Activated CD4-positive, alpha-beta memory T cell treated with anti-CD3 and anti-CD28 coated beads, Interleukin-2, amount 10 ng/mL, durations not matched to agents 7 days and 5 days (primary cell): ENCODE results near the gene DIDO1. TPM values are rescaled to one million over a fixed set of nuclear protein-coding genes. Genes with fewer than 3 reads are reported as not detected.
"Not testable (repeated sequence)": the region's sequence is repeated elsewhere in the genome, so short reads cannot be mapped to it uniquely, and the experiment has no call there.

ENCODE experiments used
- CTCF ChIA-PET: fragments of 350-600 bp; sonication (Branson Sonifier 250); formaldehyde crosslinking; loops from one replicate; lab custom pipeline; 2021; ENCODE audit warnings: antibody characterized with exemption, inconsistent platforms; lab: Charles Lee
- POLR2A ChIA-PET: fragments of 350-600 bp; sonication (Branson Sonifier 250); formaldehyde crosslinking; loops from one replicate; lab custom pipeline; 2021; ENCODE audit warnings: antibody characterized with exemption; lab: Charles Lee
- DNase-seq: peaks from one replicate; pipeline ENCODE4 v3.0.0-alpha.2; 2020
- H3K27ac Mint-ChIP-seq: one replicate; pipeline ENCODE4 v1.8.0; 2021; ENCODE audit warnings: mild to moderate bottlenecking, mixed read lengths
- H3K27me3 Mint-ChIP-seq: one replicate; pipeline ENCODE4 v1.8.0; 2021; ENCODE audit warnings: mixed read lengths
- H3K36me3 Mint-ChIP-seq: one replicate; pipeline ENCODE4 v1.8.0; 2021; ENCODE audit warnings: low read depth, mixed read lengths
- H3K4me1 Mint-ChIP-seq: one replicate; pipeline ENCODE4 v1.8.0; 2021; ENCODE audit warnings: mixed read lengths
- H3K4me3 Mint-ChIP-seq: one replicate; pipeline ENCODE4 v1.8.0; 2021; ENCODE audit warnings: mild to moderate bottlenecking, mixed read lengths
- H3K9me3 Mint-ChIP-seq: one replicate; pipeline ENCODE4 v1.8.0; 2021; ENCODE audit warnings: mixed read lengths
- total RNA-seq, 2 experiments: library from RNA; stranded (reverse); gene quantifications; one replicate each; pipeline ENCODE4 v1.2.3, GENCODE V29; 2021

Gene DIDO1
- total RNA-seq, 2 experiments from 2014 or later: 62.2 to 66.2 TPM

DNA sequence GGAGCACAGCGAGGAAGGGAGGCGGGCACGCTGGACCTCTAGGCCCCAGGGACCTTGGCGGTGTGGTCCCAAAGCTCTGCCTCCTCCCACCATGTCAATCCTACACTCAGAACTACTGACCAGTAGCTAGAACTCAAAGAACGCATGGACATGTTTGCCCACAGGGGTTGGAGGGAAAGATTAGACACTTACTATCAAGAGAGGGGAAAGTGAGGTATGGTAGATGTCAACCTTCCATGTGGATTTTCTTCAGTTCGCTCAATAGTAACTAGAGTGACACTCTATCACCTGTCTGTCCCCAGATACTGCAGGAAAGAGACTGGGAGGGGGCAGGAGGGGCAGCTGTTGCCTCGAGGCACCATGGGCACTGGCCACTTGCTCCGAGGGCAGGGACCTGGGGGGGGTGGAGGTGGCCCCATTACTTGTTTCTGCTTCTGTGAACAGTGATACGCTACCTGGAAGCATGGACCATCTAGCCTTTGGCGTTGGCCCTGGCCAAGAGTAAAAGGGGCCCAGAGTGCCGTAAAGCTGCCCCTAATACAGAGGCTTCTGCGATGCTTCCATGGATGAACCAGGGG is 912 bp upstream of the DIDO1 start:
- peak overlapping the region; percentile 94 for H3K27ac Mint-ChIP-seq
- H3K9me3 Mint-ChIP-seq: no peaks in the 10 kb centered on the region
- H3K4me1 Mint-ChIP-seq: peaks cover 77% of the 10 kb centered on the region
- ChIA-PET CTCF (interaction anchor here (0.6 to 2.0 kb wide), 6 partner anchors 9 to 975 kb away, joined by 3 to 16 read pairs (median 4); partner anchors contain the start of gene GID8), POLR2A (interaction anchor here (0.7 to 13.7 kb wide), 9 partner anchors 9 to 541 kb away, joined by 3 to 230 read pairs (median 5); partner anchors contain the start of genes GID8 and RPS21)
- H3K36me3 Mint-ChIP-seq: peaks cover 26% of the 10 kb centered on the region
- H3K4me3 Mint-ChIP-seq: peak overlapping the region; percentile 96
- no peak for DNase-seq
- no peaks in the 10 kb centered on the region for H3K27me3 Mint-ChIP-seq

DNA sequence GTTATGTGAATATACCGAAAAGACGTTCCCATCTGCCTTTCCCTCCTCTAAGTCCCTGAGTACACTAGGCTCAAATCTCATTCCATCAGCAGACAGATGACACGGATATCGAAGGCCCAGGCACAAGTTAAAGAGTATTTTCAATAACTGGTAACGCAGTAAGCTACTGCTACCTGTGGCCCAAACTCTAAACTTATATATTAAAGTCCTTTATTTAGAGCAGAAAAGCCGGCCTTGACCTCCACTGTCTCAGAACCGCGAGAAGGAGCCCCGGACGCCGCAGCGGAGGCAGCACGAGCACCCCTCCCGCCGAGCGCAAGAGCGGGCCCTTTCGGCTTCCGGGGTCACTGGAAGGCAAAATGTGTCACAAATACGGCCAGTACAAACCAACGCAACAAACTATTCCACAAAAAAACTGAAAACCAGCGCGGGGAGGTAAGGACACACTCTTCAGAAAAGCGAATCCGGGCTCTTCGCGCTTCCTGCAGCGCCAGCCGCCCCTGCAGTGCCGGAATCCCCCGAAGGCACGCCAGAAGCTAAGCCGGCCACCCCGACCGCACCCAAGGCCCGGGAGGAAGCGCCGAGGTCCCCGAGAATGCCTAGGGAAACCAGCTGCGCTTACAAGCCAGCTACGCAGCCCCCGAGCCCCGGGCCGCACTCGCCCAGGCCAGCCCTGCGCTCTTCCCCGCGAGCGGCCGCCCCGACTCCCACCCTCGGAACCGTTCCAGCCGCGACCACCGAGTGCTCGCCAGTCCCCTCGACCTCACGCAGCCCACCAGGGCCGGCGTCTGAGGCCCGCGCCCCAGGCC is 681 bp downstream of the DIDO1 start:
- H3K27me3 Mint-ChIP-seq: no peaks in the 10 kb centered on the region
- H3K4me1 Mint-ChIP-seq: peaks cover 77% of the 10 kb centered on the region
- ChIA-PET CTCF (interaction anchor here (0.6 to 1.5 kb wide), 5 partner anchors 10 to 25 kb away, joined by 3 to 4 read pairs (median 4); no protein-coding TSS in a partner anchor), POLR2A (interaction anchor here (0.7 to 13.7 kb wide), 10 partner anchors 11 to 186 kb away, joined by 3 to 230 read pairs (median 6); partner anchors contain the start of gene GID8)
- peaks cover 25% of the 10 kb centered on the region for H3K36me3 Mint-ChIP-seq
- no peaks in the 10 kb centered on the region for H3K9me3 Mint-ChIP-seq
- peak; percentile 62 for DNase-seq
- peak overlapping the region; percentile 96 for H3K4me3 Mint-ChIP-seq
- peak overlapping the region; percentile 97 for H3K27ac Mint-ChIP-seq

DNA sequence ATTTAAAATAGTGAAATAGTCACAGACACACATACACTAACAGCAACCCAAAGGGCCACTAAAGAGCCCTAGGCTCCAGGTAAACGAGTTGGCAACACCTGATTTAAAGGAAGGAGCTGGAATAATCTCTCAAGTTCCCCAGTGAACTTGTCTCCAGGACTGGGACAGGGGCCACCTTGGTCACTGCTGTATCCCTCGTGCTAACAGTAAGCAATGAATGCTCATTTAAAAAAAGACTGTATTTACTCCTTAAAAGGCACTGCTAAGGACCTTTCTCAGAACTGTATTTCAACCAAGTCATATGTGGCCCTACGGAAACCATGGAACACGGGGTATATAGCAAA is 1.3 kb downstream of the DIDO1 start:
- POLR2A ChIA-PET: interaction anchor here (0.7 to 13.7 kb wide), 8 partner anchors 10 to 185 kb away, joined by 3 to 230 read pairs (median 6); partner anchors contain the start of gene GID8
- no peaks in the 10 kb centered on the region for H3K9me3 Mint-ChIP-seq
- H3K4me3 Mint-ChIP-seq: peak overlapping the region; percentile 96

DNA sequence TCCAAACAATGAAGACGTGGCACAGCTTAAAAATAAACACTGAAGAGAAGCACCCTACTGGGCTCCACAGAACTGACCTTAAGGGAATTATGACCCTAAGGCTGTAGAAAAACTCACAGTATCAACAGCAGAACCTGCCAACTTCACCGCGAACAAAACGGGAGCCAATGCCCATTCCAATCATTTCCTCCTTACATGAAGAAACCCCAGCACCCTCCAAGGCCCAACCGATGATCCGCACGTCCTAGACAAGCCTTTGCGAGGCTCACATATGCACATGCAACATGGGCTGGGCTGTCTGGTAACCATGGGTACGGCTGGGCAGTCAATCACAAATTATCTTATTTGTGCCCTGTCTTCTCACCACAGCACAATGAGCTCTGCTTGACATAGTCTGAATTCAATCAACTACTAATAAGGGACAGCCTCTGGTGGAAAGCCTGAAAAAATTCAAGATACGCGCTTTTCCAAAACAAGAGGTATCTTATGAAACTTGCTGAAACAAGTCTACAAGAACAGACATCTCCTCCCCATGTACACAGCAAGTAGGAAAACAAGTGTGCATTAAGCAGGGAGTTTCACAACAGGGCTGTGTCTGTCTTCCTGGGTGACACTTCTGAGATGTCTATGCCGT is 1.7 kb downstream of the DIDO1 start:
- CTCF ChIA-PET: interaction anchor here (1.0 to 1.5 kb wide), 5 partner anchors 12 to 26 kb away, joined by 3 to 4 read pairs (median 3); no protein-coding TSS in a partner anchor
- Mint-ChIP-seq H3K27ac (peak overlapping the region; percentile 97), H3K4me1 (peaks cover 77% of the 10 kb centered on the region), H3K27me3 (no peaks in the 10 kb centered on the region), H3K9me3 (no peaks in the 10 kb centered on the region), H3K4me3 (peak overlapping the region; percentile 96), H3K36me3 (peaks cover 29% of the 10 kb centered on the region)
- POLR2A ChIA-PET: interaction anchor here (0.7 to 13.7 kb wide), 9 partner anchors 10 to 813 kb away, joined by 3 to 230 read pairs (median 5); partner anchors contain the start of gene GID8
- peak; percentile 42 for DNase-seq

More for the DNA sequence above, 1.3 kb downstream of the DIDO1 start:
- peaks cover 77% of the 10 kb centered on the region for H3K4me1 Mint-ChIP-seq
- peaks cover 29% of the 10 kb centered on the region for H3K36me3 Mint-ChIP-seq
- peak overlapping the region; percentile 97 for H3K27ac Mint-ChIP-seq
- DNase-seq: no peak
- no peaks in the 10 kb centered on the region for H3K27me3 Mint-ChIP-seq
- CTCF ChIA-PET: interaction anchor here (1.0 to 1.5 kb wide), 4 partner anchors 10 to 26 kb away, joined by 3 to 4 read pairs (median 4); no protein-coding TSS in a partner anchor

DNA sequence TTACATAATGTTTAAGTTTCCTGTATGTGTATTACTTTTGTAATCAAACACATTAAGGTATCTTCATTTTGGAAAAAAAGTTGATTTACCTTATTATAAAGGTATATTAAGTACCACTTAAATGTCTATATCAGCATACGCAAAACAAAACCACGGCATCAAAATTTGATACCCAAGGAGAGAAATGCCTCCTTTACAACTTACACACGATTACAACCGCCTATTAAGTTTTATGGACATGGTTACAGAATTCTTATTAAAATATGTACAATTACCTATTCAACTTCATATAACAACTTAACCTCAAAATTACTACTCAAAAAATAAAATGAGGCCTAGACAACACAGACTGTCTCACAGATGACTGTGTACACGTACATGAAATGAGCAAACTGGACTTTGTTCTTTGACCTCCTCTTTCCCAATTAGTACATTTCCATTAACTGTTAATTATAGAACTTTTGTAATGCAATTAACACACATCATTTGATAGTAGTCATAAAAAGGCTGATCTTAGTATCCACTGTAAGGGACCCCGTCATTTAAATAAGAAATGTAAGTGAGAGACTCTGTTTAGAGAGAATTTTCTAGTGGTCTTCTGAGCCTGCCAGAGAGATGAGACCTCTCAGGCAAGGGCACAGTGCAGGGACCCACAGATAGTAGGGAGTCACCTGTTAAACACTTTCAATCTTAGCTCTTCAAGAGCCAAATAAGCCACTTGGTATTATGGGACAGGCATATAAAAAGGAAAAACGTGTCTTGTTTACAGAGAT is 2.5 kb downstream of the DIDO1 start:
- Mint-ChIP-seq H3K27ac (peak overlapping the region; percentile 97), H3K4me1 (peaks cover 81% of the 10 kb centered on the region), H3K9me3 (no peaks in the 10 kb centered on the region), H3K27me3 (no peaks in the 10 kb centered on the region), H3K4me3 (peak overlapping the region; percentile 96), H3K36me3 (peaks cover 29% of the 10 kb centered on the region)
- DNase-seq: no peak
- ChIA-PET POLR2A (interaction anchor here (1.0 to 13.7 kb wide), 5 partner anchors 9 to 813 kb away, joined by 3 to 230 read pairs (median 4); partner anchors contain the start of gene GID8), CTCF (interaction anchor here (1.0 to 1.4 kb wide), 4 partner anchors 13 to 26 kb away, joined by 3 to 4 read pairs (median 3); no protein-coding TSS in a partner anchor)

DNA sequence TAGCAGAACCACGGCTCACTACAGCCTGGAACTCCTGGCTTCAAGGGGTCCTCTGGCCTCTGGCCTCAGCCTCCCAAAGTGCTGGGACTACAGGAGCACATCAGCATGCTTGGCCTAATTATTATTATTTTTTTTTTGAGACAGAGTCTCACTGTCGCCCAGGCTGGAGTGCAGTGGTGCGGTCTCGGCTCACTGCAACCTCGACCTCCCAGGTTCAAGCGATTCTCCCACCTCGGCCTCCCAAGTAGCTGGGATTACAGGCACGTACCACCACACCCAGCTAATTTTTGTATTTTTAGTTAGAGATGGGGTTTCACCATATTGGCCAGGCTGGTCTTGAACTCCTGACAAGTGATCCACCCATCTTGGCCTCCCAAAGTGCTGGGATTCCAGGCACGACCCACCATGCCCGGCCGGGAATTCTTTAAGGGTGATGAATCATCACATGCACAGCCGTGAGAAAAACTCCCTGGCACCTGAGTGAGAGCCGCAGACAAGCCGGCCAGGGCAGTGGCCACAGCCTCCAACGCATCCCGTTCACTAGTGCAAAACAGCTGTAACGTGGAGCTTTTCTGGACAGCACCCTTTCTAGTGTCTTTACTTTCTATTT is 3.1 kb downstream of the DIDO1 start:
- not testable (repeated sequence) for H3K9me3 Mint-ChIP-seq, H3K27me3 Mint-ChIP-seq, DNase-seq
- Mint-ChIP-seq H3K27ac (peak overlapping the region; percentile 97), H3K36me3 (peaks cover 30% of the 10 kb centered on the region), H3K4me1 (peaks cover 82% of the 10 kb centered on the region), H3K4me3 (peak overlapping the region; percentile 96)
- POLR2A ChIA-PET: interaction anchor here (13.7 kb wide), 1 partner anchor 14 kb away, joined by 230 read pairs; the partner anchor contains the start of gene GID8
- CTCF ChIA-PET: interaction anchor here (1.4 kb wide), 1 partner anchor 25 kb away, joined by 3 read pairs; no protein-coding TSS in a partner anchor

DNA sequence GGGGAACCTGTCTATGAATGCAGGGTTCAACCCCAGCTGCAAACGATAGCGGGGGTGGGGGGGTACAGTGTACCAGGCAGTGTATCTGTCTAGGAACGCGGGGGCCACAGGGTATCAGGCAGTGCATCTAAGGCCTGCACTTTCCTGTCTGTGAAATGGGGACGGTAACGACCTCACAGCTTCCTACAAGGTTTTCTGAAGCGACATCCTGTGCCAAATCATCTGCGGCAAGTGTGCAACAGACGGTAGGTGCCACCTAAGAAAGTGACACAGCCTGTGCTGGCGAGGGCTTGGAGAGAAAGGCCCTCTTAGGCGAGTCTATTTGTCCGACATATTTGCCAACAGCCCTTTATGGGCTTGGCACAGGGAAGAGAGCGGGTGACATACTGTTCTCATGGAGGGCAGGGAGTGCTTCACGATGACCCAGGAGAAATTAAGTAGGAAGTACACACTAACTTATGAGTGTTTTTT is 3.8 kb downstream of the DIDO1 start:
- H3K27me3 Mint-ChIP-seq: no peaks in the 10 kb centered on the region
- peak overlapping the region; percentile 70 for H3K4me3 Mint-ChIP-seq
- DNase-seq: peak; percentile 72
- ChIA-PET POLR2A (interaction anchor here (9.6 to 13.7 kb wide), 2 partner anchors 14 to 22 kb away, joined by 88 to 230 read pairs; partner anchors contain the start of gene GID8), CTCF (interaction anchor here (2.3 kb wide), 1 partner anchor 14 kb away, joined by 14 read pairs; the partner anchor contains the start of gene GID8)
- H3K36me3 Mint-ChIP-seq: peaks cover 30% of the 10 kb centered on the region
- H3K4me1 Mint-ChIP-seq: peaks cover 82% of the 10 kb centered on the region
- no peaks in the 10 kb centered on the region for H3K9me3 Mint-ChIP-seq
- H3K27ac Mint-ChIP-seq: peak overlapping the region; percentile 97

DNA sequence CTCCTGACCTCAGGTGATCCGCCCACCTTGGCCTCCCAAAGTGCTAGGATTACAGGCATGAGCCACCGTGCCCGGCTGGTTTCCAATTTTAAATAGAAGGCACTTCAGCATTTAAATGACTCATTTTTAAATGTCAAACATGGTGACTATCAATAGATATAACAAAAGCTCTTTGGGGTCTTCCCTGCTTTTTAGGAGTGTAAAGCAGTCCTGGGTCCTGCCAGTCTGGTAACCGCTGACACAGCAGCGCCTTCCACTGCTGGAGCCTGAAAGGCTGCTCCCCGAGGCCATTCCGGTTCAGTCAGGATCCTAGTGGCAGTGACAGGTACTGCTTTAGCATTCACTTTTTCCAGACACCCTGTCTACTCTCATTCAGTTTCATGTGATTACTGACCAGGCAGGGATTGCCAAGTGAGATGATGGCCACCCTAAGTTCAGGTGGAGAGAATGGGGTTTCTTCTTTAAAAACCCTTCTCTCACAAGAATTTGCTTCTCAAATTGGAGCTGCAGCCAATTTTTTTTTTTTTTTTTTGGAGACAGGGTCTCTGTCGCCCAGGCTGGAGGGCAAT is 5.1 kb downstream of the DIDO1 start:
- H3K27ac Mint-ChIP-seq: peak overlapping the region; percentile 81
- peaks cover 83% of the 10 kb centered on the region for H3K4me1 Mint-ChIP-seq
- ChIA-PET POLR2A (interaction anchor here (0.8 to 13.7 kb wide), 6 partner anchors 9 to 23 kb away, joined by 3 to 230 read pairs (median 3); partner anchors contain the start of gene GID8), CTCF (interaction anchor here (0.7 to 7.0 kb wide), 6 partner anchors 13 to 26 kb away, joined by 3 to 58 read pairs (median 10); partner anchors contain the start of gene GID8)
- H3K36me3 Mint-ChIP-seq: peaks cover 33% of the 10 kb centered on the region
- peak; percentile 71 for DNase-seq
- H3K4me3 Mint-ChIP-seq: peak overlapping the region; percentile 58
- H3K27me3 Mint-ChIP-seq: no peaks in the 10 kb centered on the region
- H3K9me3 Mint-ChIP-seq: no peaks in the 10 kb centered on the region

DNA sequence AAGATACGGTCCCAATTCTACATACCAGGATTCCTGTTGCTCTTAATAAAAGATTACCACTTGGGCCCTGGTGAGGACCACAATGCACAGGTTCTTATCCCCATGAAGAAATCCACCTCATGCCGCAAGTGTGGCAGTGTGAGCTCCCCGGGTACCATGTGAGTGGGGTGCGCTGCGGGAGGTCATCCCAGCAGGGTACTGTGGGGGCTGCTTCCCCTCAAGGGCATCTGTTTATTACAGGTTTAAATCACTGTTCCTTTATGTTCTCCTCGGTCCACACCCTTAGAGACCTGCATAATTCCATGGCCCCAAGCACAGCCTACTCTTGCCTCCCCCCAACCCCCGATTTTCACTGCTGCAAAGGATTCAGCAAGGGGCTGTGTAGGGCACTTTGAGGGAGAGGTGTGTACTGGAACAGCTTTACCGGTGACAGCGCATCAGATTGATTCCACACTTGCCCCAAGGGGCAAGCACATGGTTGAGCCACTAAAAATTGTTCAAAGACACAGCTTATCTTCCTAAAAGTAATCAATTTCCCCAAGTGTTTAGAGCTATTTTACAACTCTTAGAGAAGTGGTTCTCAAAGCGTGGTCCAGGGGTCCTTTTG is 6.2 kb downstream of the DIDO1 start:
- CTCF ChIA-PET: interaction anchor here (1.1 to 7.0 kb wide), 6 partner anchors 12 to 25 kb away, joined by 3 to 58 read pairs (median 13); partner anchors contain the start of gene GID8
- Mint-ChIP-seq H3K27me3 (no peaks in the 10 kb centered on the region), H3K27ac (peak overlapping the region; percentile 92), H3K36me3 (peaks cover 28% of the 10 kb centered on the region), H3K4me3 (peak overlapping the region; percentile 66), H3K9me3 (no peaks in the 10 kb centered on the region), H3K4me1 (peaks cover 91% of the 10 kb centered on the region)
- POLR2A ChIA-PET: interaction anchor here (0.8 to 13.7 kb wide), 7 partner anchors 6 to 59 kb away, joined by 3 to 230 read pairs (median 5); partner anchors contain the start of genes DIDO1, GID8, SLC17A9 and TCFL5
- DNase-seq: no peak

DNA sequence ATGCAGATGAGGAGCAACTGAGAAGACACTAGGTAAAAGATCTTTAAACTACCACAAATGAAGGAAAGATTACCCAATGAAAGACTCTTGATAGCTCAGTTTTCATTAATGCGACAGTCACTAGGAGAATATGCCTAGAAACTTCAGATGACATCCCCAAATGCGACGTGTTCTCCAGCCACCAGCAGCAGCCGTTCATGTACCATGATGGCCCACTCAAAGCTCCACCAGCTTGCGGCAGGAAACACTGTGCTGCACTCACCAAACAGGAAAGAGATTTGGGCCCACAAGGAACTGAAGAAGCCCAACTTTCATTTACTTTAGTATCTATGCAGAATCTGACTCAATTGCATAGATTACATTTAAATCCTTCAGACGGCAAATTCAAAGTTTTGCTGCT is 7.5 kb downstream of the DIDO1 start:
- peaks cover 22% of the 10 kb centered on the region for H3K36me3 Mint-ChIP-seq
- CTCF ChIA-PET: interaction anchor here (0.7 to 7.0 kb wide), 12 partner anchors 9 to 90 kb away, joined by 3 to 58 read pairs (median 6); partner anchors contain the start of gene GID8
- no peaks in the 10 kb centered on the region for H3K9me3 Mint-ChIP-seq
- POLR2A ChIA-PET: interaction anchor here (0.7 to 13.7 kb wide), 12 partner anchors 8 to 302 kb away, joined by 3 to 230 read pairs (median 6); partner anchors contain the start of genes DIDO1, GID8, SLC17A9 and TCFL5
- H3K27me3 Mint-ChIP-seq: no peaks in the 10 kb centered on the region
- H3K4me3 Mint-ChIP-seq: peak overlapping the region; percentile 66
- H3K4me1 Mint-ChIP-seq: peaks cover 86% of the 10 kb centered on the region
- peak; percentile 75 for DNase-seq
- peak overlapping the region; percentile 92 for H3K27ac Mint-ChIP-seq
